ENCODE results near the gene OS9. TPM values are rescaled to one million over a fixed set of nuclear protein-coding genes. Genes with fewer than 3 reads are reported as not detected.
"Not testable (repeated sequence)": the region's sequence is repeated elsewhere in the genome, so short reads cannot be mapped to it uniquely, and the experiment has no call there.

OS9 gene
- total RNA-seq, 1 donor from 2014 or later, result 284 TPM

- no peaks in the 10 kb centered on the region for H3K27me3 Mint-ChIP-seq (ENCODE audit: low read depth)
- no peak overlapping the region for H3K4me3 Mint-ChIP-seq (ENCODE audit: unreplicated experiment)
- peaks cover 21% of the 10 kb centered on the region for H3K36me3 Mint-ChIP-seq (ENCODE audit: low read depth)
- H3K4me1 Mint-ChIP-seq (ENCODE audit: low read depth), result no peaks in the 10 kb centered on the region
- DNase-seq (ENCODE audit: low spot score), result no peak
- TF ChIP-seq, protein P1, sequence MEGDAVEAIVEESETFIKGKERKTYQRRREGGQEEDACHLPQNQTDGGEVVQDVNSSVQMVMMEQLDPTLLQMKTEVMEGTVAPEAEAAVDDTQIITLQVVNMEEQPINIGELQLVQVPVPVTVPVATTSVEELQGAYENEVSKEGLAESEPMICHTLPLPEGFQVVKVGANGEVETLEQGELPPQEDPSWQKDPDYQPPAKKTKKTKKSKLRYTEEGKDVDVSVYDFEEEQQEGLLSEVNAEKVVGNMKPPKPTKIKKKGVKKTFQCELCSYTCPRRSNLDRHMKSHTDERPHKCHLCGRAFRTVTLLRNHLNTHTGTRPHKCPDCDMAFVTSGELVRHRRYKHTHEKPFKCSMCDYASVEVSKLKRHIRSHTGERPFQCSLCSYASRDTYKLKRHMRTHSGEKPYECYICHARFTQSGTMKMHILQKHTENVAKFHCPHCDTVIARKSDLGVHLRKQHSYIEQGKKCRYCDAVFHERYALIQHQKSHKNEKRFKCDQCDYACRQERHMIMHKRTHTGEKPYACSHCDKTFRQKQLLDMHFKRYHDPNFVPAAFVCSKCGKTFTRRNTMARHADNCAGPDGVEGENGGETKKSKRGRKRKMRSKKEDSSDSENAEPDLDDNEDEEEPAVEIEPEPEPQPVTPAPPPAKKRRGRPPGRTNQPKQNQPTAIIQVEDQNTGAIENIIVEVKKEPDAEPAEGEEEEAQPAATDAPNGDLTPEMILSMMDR (IDR thresholded peaks at IDR 0.05), result no peak
- peaks cover 4% of the 10 kb centered on the region for H3K9me3 Mint-ChIP-seq (ENCODE audit: low read depth)
- H3K27ac Mint-ChIP-seq (ENCODE audit: unreplicated experiment), result no peak overlapping the region
Observed at GRCh38 chr12:57713209-57713608, 19.3 kb downstream of the OS9 start.

GRCh38 chr12:57715036-57715748, 21.3 kb downstream of the OS9 start:
- H3K27me3 Mint-ChIP-seq (ENCODE audit: low read depth); H3K9me3 Mint-ChIP-seq (ENCODE audit: low read depth); H3K4me1 Mint-ChIP-seq (ENCODE audit: low read depth); DNase-seq (ENCODE audit: low spot score); H3K27ac Mint-ChIP-seq (ENCODE audit: unreplicated experiment); H3K4me3 Mint-ChIP-seq (ENCODE audit: unreplicated experiment): not testable (repeated sequence)
- H3K36me3 Mint-ChIP-seq (ENCODE audit: low read depth), result peaks cover 31% of the 10 kb centered on the region

- no peak overlapping the region for H3K27ac Mint-ChIP-seq (ENCODE audit: unreplicated experiment)
- peaks cover 34% of the 10 kb centered on the region for H3K36me3 Mint-ChIP-seq (ENCODE audit: low read depth)
- no peak overlapping the region for H3K4me3 Mint-ChIP-seq (ENCODE audit: unreplicated experiment)
- peaks cover 4% of the 10 kb centered on the region for H3K9me3 Mint-ChIP-seq (ENCODE audit: low read depth)
- DNase-seq (ENCODE audit: low spot score), result no peak
- no peaks in the 10 kb centered on the region for H3K27me3 Mint-ChIP-seq (ENCODE audit: low read depth)
- H3K4me1 Mint-ChIP-seq (ENCODE audit: low read depth), result no peaks in the 10 kb centered on the region
- TF ChIP-seq, protein P1 (IDR thresholded peaks at IDR 0.05), result no peak
Observed at GRCh38 chr12:57715786-57716185, 21.9 kb downstream of the OS9 start.

DNA sequence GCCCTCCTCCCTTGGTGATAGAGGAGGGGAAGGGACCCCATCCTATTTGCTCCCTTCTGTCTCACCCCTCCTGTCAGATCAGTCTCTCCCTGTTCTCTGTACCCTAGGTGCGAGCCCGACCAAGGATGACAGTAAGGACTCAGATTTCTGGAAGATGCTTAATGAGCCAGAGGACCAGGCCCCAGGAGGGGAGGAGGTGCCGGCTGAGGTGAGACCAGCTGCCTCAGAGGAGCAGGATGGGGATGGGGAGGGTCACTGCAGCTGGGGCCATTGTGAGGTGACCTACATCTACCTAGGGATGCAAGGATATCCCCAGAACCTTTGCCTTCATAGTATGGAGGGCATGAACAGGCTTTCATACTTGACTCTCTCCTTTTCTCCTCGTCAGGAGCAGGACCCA, 22.4 kb downstream of the OS9 start:
- peaks cover 4% of the 10 kb centered on the region for H3K9me3 Mint-ChIP-seq (ENCODE audit: low read depth)
- H3K27me3 Mint-ChIP-seq (ENCODE audit: low read depth), result no peaks in the 10 kb centered on the region
- TF ChIP-seq, protein P1 (IDR thresholded peaks at IDR 0.05), result no peak
- no peak for DNase-seq (ENCODE audit: low spot score)
- peaks cover 36% of the 10 kb centered on the region for H3K36me3 Mint-ChIP-seq (ENCODE audit: low read depth)
- H3K4me1 Mint-ChIP-seq (ENCODE audit: low read depth), result no peaks in the 10 kb centered on the region
- no peak overlapping the region for H3K27ac Mint-ChIP-seq (ENCODE audit: unreplicated experiment)
- H3K4me3 Mint-ChIP-seq (ENCODE audit: unreplicated experiment), result no peak overlapping the region

GRCh38 chr12:57717131-57717530, 23.2 kb downstream of the OS9 start:
- TF ChIP-seq, protein P1 (IDR thresholded peaks at IDR 0.05), result no peak
- Mint-ChIP-seq H3K27me3 (ENCODE audit: low read depth) (no peaks in the 10 kb centered on the region), H3K4me3 (ENCODE audit: unreplicated experiment) (no peak overlapping the region), H3K27ac (ENCODE audit: unreplicated experiment) (no peak overlapping the region), H3K4me1 (ENCODE audit: low read depth) (no peaks in the 10 kb centered on the region), H3K36me3 (ENCODE audit: low read depth) (peaks cover 35% of the 10 kb centered on the region), H3K9me3 (ENCODE audit: low read depth) (peaks cover under 1% of the 10 kb centered on the region)
- DNase-seq (ENCODE audit: low spot score), result no peak
